OCI-LY1 (cell line): Measurements from ENCODE around the gene SNED1.

ENCODE experiments used
- H2AFZ ChIP-seq: fragments of 200-600 bp; sonication (generic), shearing (Covaris generic); 2 replicates; pipeline ENCODE4 v1.6.0; 2014; ENCODE audit warnings: antibody characterized with exemption, mild to moderate bottlenecking, low read length
- H3F3A ChIP-seq: fragments of 200-600 bp; sonication (generic), shearing (Covaris generic); 2 replicates; pipeline ENCODE4 v1.6.0; 2014; ENCODE audit warnings: mild to moderate bottlenecking, antibody characterized with exemption, low read length, moderate library complexity; ENCODE audit not compliant: insufficient read depth
- H3K27ac ChIP-seq: fragments of 200-600 bp; sonication (generic); 2 replicates; pipeline ENCODE4 v1.5.1; 2014; ENCODE audit warnings: low read length, mixed run types, mild to moderate bottlenecking, low read depth; ENCODE audit not compliant: poor library complexity, severe bottlenecking
- H3K27me3 ChIP-seq: fragments of 200-600 bp; sonication (generic); 2 replicates; pipeline ENCODE4 v1.6.0; 2014; ENCODE audit warnings: antibody characterized with exemption, mild to moderate bottlenecking, low read length, moderate library complexity; ENCODE audit not compliant: insufficient read depth
- H3K36me3 ChIP-seq: fragments of 200-600 bp; sonication (generic); 2 replicates; pipeline ENCODE4 v1.6.1; 2014; ENCODE audit warnings: mild to moderate bottlenecking, antibody characterized with exemption, low read length, moderate library complexity, mixed read lengths; ENCODE audit not compliant: insufficient read depth
- H3K4me1 ChIP-seq: fragments of 200-600 bp; sonication (generic); 2 replicates; pipeline ENCODE4 v1.5.1; 2014; ENCODE audit warnings: mild to moderate bottlenecking, low read length, moderate library complexity; ENCODE audit not compliant: insufficient read depth, severe bottlenecking
- H3K4me2 ChIP-seq: fragments of 200-600 bp; sonication (generic), shearing (Covaris generic); 2 replicates; pipeline ENCODE4 v1.6.1; 2014; ENCODE audit warnings: low read length
- H3K4me3 ChIP-seq: fragments of 200-600 bp; sonication (generic); 2 replicates; pipeline ENCODE4 v1.5.1; 2014; ENCODE audit warnings: low read length, low read depth, mild to moderate bottlenecking, mixed read lengths; ENCODE audit not compliant: poor library complexity, severe bottlenecking
- H3K79me2 ChIP-seq: fragments of 200-600 bp; shearing (Covaris generic); 2 replicates; pipeline ENCODE4 v1.6.1; 2016; ENCODE audit warnings: mixed run types, low read length, mixed read lengths; ENCODE audit not compliant: insufficient read depth
- H3K9ac ChIP-seq: fragments of 200-600 bp; sonication (generic), shearing (Covaris generic); 2 replicates; pipeline ENCODE4 v1.6.1; 2014; ENCODE audit warnings: mild to moderate bottlenecking, low read length, mixed read lengths
- H3K9me2 ChIP-seq: fragments of 200-600 bp; sonication (generic), shearing (Covaris generic); 2 replicates; pipeline ENCODE4 v1.6.1; 2014; ENCODE audit warnings: low read depth, mild to moderate bottlenecking, low read length, mixed read lengths
- H3K9me3 ChIP-seq: fragments of 200-600 bp; shearing (Covaris generic); 2 replicates; pipeline ENCODE4 v1.6.1; 2014; ENCODE audit warnings: low read length, mixed read lengths
- H4K20me1 ChIP-seq: fragments of 200-600 bp; sonication (generic), shearing (Covaris generic); 2 replicates; pipeline ENCODE4 v1.6.0; 2016; ENCODE audit warnings: mild to moderate bottlenecking, low read length; ENCODE audit not compliant: insufficient read depth
- EZH2 ChIP-seq: fragments of 200-600 bp; sonication (generic), shearing (Covaris generic); IDR thresholded peaks from 2 replicates; pipeline ENCODE4 v1.8.0; 2017; ENCODE audit warnings: borderline replicate concordance, mixed run types, mild to moderate bottlenecking, antibody characterized with exemption, low read length, moderate library complexity, mixed read lengths
- TF ChIP-seq, protein P1 (sequence below): fragments of 200-600 bp; sonication (generic), shearing (Covaris generic); IDR thresholded peaks from 2 replicates; pipeline ENCODE4 v1.5.1; 2017; ENCODE audit warnings: mild to moderate bottlenecking, antibody characterized with exemption, low read length, moderate library complexity, mixed read lengths

Gene SNED1

DNA sequence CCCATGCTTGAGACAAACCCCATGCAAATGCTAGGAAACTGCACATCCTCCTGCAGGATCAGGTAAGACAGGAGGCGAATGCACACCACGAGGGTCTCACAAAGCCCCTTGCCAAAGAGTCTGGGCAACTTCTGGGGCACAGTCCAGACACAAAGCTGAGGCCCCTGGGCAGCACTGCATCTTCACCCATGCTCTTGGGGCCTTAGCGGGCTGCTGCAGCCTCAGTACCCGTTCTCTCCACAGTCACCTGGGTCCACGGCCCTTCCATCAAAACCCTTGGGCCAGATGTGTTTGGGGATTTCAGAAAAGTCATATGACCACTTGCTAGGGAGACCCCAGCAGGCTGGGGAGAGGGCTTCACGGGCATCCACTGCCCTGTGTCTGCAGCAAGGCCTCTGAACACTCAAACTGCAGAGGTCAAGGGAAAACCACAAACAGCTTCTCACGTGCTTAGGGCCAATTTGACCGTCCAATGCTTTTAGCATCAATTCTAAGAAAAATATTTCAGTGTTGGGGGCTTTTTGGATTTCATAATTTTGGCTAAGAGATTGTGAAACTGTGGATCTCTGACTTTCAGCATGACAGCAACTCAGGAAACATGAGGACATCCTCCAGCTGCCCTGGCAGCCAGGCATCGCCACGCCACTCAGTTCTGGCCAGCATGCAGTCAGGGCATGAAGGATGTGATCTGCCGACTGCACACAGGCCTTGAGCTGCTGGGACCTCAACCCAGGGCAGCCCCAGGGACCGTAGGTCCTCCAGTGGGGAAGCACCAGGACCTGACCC lies 130.9 kb downstream of the SNED1 start:
- Histone ChIP-seq H3K9me2 (no peaks in the 10 kb centered on the region), H4K20me1 (no peaks in the 10 kb centered on the region), H3K4me3 (no peak overlapping the region), H3K79me2 (no peaks in the 10 kb centered on the region), H3K9ac (no peak overlapping the region), H3K27ac (peak overlapping the region; percentile 15), H2AFZ (no peak overlapping the region), H3K9me3 (no peaks in the 10 kb centered on the region), H3F3A (no peaks in the 10 kb centered on the region), H3K4me2 (no peak overlapping the region), H3K4me1 (peaks cover 22% of the 10 kb centered on the region), H3K36me3 (peaks cover 43% of the 10 kb centered on the region; the same call in 1 of the 2 replicates), H3K27me3 (no peaks in the 10 kb centered on the region)
- no peak for TF ChIP-seq EZH2
- TF ChIP-seq, protein P1, sequence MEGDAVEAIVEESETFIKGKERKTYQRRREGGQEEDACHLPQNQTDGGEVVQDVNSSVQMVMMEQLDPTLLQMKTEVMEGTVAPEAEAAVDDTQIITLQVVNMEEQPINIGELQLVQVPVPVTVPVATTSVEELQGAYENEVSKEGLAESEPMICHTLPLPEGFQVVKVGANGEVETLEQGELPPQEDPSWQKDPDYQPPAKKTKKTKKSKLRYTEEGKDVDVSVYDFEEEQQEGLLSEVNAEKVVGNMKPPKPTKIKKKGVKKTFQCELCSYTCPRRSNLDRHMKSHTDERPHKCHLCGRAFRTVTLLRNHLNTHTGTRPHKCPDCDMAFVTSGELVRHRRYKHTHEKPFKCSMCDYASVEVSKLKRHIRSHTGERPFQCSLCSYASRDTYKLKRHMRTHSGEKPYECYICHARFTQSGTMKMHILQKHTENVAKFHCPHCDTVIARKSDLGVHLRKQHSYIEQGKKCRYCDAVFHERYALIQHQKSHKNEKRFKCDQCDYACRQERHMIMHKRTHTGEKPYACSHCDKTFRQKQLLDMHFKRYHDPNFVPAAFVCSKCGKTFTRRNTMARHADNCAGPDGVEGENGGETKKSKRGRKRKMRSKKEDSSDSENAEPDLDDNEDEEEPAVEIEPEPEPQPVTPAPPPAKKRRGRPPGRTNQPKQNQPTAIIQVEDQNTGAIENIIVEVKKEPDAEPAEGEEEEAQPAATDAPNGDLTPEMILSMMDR = no peak

DNA sequence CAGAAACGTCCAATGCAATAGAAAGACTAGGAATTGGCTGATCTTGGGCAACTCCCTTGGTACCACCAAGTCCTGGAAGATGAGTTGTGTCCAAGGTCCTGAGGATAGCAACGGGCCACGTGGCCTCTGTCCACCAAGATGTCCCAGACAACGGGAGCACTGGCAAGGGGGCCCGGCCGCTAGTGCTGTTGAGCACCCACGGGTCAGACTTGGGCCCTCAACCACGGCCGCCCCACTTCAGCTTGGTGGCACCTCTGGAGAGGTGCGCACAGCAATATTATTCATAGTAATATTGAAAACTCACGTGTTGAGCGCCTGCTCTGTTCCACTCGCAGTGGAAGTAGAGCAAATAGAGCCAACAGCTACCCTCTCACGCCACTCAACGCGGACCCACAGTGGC lies 131.9 kb downstream of the SNED1 start:
- no peaks in the 10 kb centered on the region for H4K20me1 ChIP-seq
- no peaks in the 10 kb centered on the region for H3K9me2 ChIP-seq
- H3K9me3 ChIP-seq = no peaks in the 10 kb centered on the region
- no peaks in the 10 kb centered on the region for H3F3A ChIP-seq
- no peak overlapping the region for H3K9ac ChIP-seq
- no peak overlapping the region for H3K4me3 ChIP-seq
- no peak overlapping the region for H2AFZ ChIP-seq
- H3K4me2 ChIP-seq = no peak overlapping the region
- no peak for TF ChIP-seq EZH2
- TF ChIP-seq, protein P1 = no peak
- H3K27ac ChIP-seq = no peak overlapping the region
- H3K4me1 ChIP-seq = peaks cover 22% of the 10 kb centered on the region
- H3K27me3 ChIP-seq = no peaks in the 10 kb centered on the region
- no peaks in the 10 kb centered on the region for H3K79me2 ChIP-seq
- peaks cover 49% of the 10 kb centered on the region; the same call in 1 of the 2 replicates for H3K36me3 ChIP-seq

DNA sequence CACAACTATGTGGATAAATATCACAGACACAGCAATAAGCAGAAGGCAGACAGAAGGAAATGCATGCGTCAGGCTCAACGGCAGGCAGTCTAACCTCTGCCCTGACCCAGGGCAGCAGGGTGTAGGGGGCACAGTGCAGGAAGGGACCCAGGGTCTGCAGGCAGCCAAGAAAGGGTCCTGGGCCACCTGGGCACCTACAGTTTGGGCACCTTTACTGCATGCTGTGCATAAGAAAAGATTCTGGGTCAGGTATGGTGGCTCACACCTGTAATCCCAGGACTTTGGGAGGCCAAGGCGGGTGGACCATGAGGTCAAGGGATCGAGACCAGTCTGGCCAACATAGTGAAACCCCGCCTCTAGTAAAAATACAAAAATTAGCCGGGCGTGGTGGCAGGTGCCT lies 133.1 kb downstream of the SNED1 start:
- Histone ChIP-seq H4K20me1 (no peaks in the 10 kb centered on the region), H3K4me1 (peaks cover 15% of the 10 kb centered on the region), H3K27ac (no peak overlapping the region), H3K4me2 (no peak overlapping the region), H2AFZ (no peak overlapping the region), H3K9ac (no peak overlapping the region), H3K4me3 (no peak overlapping the region), H3K79me2 (no peaks in the 10 kb centered on the region), H3F3A (no peaks in the 10 kb centered on the region), H3K36me3 (peaks cover 52% of the 10 kb centered on the region; the same call in 1 of the 2 replicates), H3K27me3 (no peaks in the 10 kb centered on the region), H3K9me2 (no peaks in the 10 kb centered on the region), H3K9me3 (no peaks in the 10 kb centered on the region)
- TF ChIP-seq, protein P1 = no peak
- no peak for TF ChIP-seq EZH2
